PC-3 (cell line): ENCODE measurements around the gene COA1. TPM values are rescaled to one million over a fixed set of nuclear protein-coding genes. Genes with fewer than 3 reads are reported as not detected.

Source experiments
- ATAC-seq: fragments of 200-7000 bp; cut with Tn5 transposase; 2 replicates; pipeline ENCODE4 v1.9.1; 2020; ENCODE audit warnings: mild to moderate bottlenecking, moderate library complexity
- BruUV-seq: library from RNA; stranded (reverse); fragments of 400-500 nt; replicated peaks from 2 replicates; lab custom pipeline; 2021; lab: Mats Ljungman, UMichigan
- CTCF ChIA-PET: fragments of 300-600 bp; sonication (Branson Sonifier 250); formaldehyde crosslinking; loops from one replicate; lab custom pipeline; 2022; ENCODE audit warnings: antibody characterized with exemption; lab: Charles Lee
- POLR2A ChIA-PET: fragments of 300-600 bp; sonication (Branson Sonifier 250); formaldehyde crosslinking; loops from one replicate; lab custom pipeline; 2022; ENCODE audit warnings: antibody characterized with exemption; ENCODE audit not compliant: unreplicated experiment; lab: Charles Lee
- DNase-seq: peaks from one replicate; pipeline ENCODE4 v3.0.0-alpha.2; 2015
- H2AFZ ChIP-seq: fragments of 300-600 bp; sonication (generic); 2 replicates; pipeline ENCODE4 v1.6.0; 2016; ENCODE audit warnings: antibody characterized with exemption, low read length
- H3F3A ChIP-seq: fragments of 300-600 bp; sonication (generic); one replicate; pipeline ENCODE4 v1.6.0; 2017; ENCODE audit warnings: antibody characterized with exemption, low read length, control low read depth, mild to moderate bottlenecking; ENCODE audit not compliant: unreplicated experiment
- H3K27ac ChIP-seq: fragments of 300-600 bp; sonication (generic); 2 replicates; pipeline ENCODE4 v1.5.1; 2016; ENCODE audit warnings: mild to moderate bottlenecking, low read length
- H3K27me3 ChIP-seq: fragments of 300-600 bp; sonication (generic); 2 replicates; pipeline ENCODE4 v1.6.1; 2016; ENCODE audit warnings: low read length, mixed read lengths
- H3K36me3 ChIP-seq: fragments of 300-600 bp; sonication (generic); 2 replicates; pipeline ENCODE4 v1.6.1; 2016; ENCODE audit warnings: low read depth, mixed run types, low read length, mixed read lengths
- H3K4me1 ChIP-seq: fragments of 300-600 bp; sonication (generic); 2 replicates; pipeline ENCODE4 v1.5.1; 2016; ENCODE audit warnings: low read length; ENCODE audit not compliant: insufficient read depth
- H3K4me2 ChIP-seq: fragments of 300-600 bp; sonication (generic); 2 replicates; pipeline ENCODE4 v1.6.0; 2016; ENCODE audit warnings: low read length
- H3K4me3 ChIP-seq: fragments of 300-600 bp; sonication (generic); 2 replicates; pipeline ENCODE4 v1.5.1; 2016; ENCODE audit warnings: mild to moderate bottlenecking, low read length, mixed read lengths
- H3K79me2 ChIP-seq: fragments of 300-600 bp; sonication (generic); 2 replicates; pipeline ENCODE4 v1.6.1; 2017; ENCODE audit warnings: low read length, mixed read lengths
- H3K9ac ChIP-seq: fragments of 300-600 bp; sonication (generic); 2 replicates; pipeline ENCODE4 v1.6.0; 2016; ENCODE audit warnings: mild to moderate bottlenecking, low read length
- H3K9me2 ChIP-seq: fragments of 300-600 bp; sonication (generic); replicated peaks from 2 replicates; pipeline ENCODE4 v1.6.1; 2016; ENCODE audit warnings: mixed run types, low read length, mixed read lengths
- H3K9me3 ChIP-seq: fragments of 300-600 bp; sonication (generic); 2 replicates; pipeline ENCODE4 v1.6.1; 2016; ENCODE audit warnings: low read length, mixed read lengths
- H4K20me1 ChIP-seq: fragments of 300-600 bp; sonication (generic); 2 replicates; pipeline ENCODE4 v1.6.1; 2016; ENCODE audit warnings: low read length, mixed read lengths
- CTCF ChIP-seq: fragments of 300-600 bp; sonication (generic); conservative IDR thresholded peaks from 2 replicates; pipeline ENCODE4 v1.5.1; 2017; ENCODE audit warnings: antibody characterized with exemption, low read depth, mild to moderate bottlenecking, low read length
- EZH2 ChIP-seq: fragments of 300-600 bp; sonication (generic); IDR thresholded peaks from one replicate; pipeline ENCODE4 v1.6.1; 2017; ENCODE audit warnings: antibody characterized with exemption, mild to moderate bottlenecking, low read length; ENCODE audit not compliant: unreplicated experiment
- EZH2phosphoT487 ChIP-seq: fragments of 300-600 bp; sonication (generic); IDR thresholded peaks from 2 replicates; pipeline ENCODE4 v1.6.1; 2018; ENCODE audit warnings: mild to moderate bottlenecking, antibody characterized with exemption, low read length, borderline replicate concordance
- intact Hi-C: fragments of 100-400 bp; cut with micrococcal nuclease; formaldehyde crosslinking; loops from 2 replicates; pipeline ENCODE4 v1.9.0; 2023
- total RNA-seq: library from RNA; depleted of rRNA; stranded (reverse); fragments of >200 nt; gene quantifications from 2 replicates; pipeline ENCODE4 v1.2.3, GENCODE V29; 2014

COA1 gene
- total RNA-seq, 1 experiment from 2014 or later: 82.0 TPM

- peaks cover 22% of the 10 kb centered on the region; the same call in 1 of the 2 replicates for H3K4me1 ChIP-seq
- no peaks in the 10 kb centered on the region for H3K27me3 ChIP-seq
- POLR2A ChIA-PET: interaction anchor here (1.0 kb wide), 1 partner anchor 22 kb away, joined by 4 read pairs; no protein-coding TSS in a partner anchor
- H3F3A ChIP-seq: peaks cover 10% of the 10 kb centered on the region
- no peaks in the 10 kb centered on the region for H3K9me2 ChIP-seq
- peak; percentile 8; the same call in 1 of the 2 replicates for ATAC-seq
- peaks cover 77% of the 10 kb centered on the region for H3K79me2 ChIP-seq
- no peaks in the 10 kb centered on the region for H3K9me3 ChIP-seq
- no peak overlapping the region for H3K9ac ChIP-seq
- H3K4me3 ChIP-seq: no peak overlapping the region
- TF ChIP-seq EZH2phosphoT487: no peak
- no peak for TF ChIP-seq EZH2
- TF ChIP-seq CTCF: no peak
- peaks cover 75% of the 10 kb centered on the region for H3K36me3 ChIP-seq
- no peak overlapping the region for H3K27ac ChIP-seq
- CTCF ChIA-PET: interaction anchor here (1.1 kb wide), 1 partner anchor 43 kb away, joined by 3 read pairs; the partner anchor contains the start of gene STK17A
- intact Hi-C loops: no loop called here
- H4K20me1 ChIP-seq: peaks cover 5% of the 10 kb centered on the region; the same call in 1 of the 2 replicates
- H2AFZ ChIP-seq: no peak overlapping the region
- no peak overlapping the region for H3K4me2 ChIP-seq
- no peak for DNase-seq
- no TSS peak for BruUV-seq
Observed at GRCh38 chr7:43625980-43626379, 103.3 kb downstream of the COA1 start.

GRCh38 chr7:43625453-43625852 is 103.9 kb downstream of the COA1 start:
- Histone ChIP-seq H3K27ac (no peak overlapping the region), H3K9ac (no peak overlapping the region), H3K4me3 (no peak overlapping the region), H4K20me1 (peaks cover 5% of the 10 kb centered on the region; the same call in 1 of the 2 replicates), H3F3A (peaks cover 10% of the 10 kb centered on the region), H3K36me3 (peaks cover 70% of the 10 kb centered on the region), H3K9me2 (no peaks in the 10 kb centered on the region), H3K9me3 (no peaks in the 10 kb centered on the region), H3K4me2 (no peak overlapping the region), H3K27me3 (no peaks in the 10 kb centered on the region), H3K79me2 (peaks cover 77% of the 10 kb centered on the region), H3K4me1 (peaks cover 22% of the 10 kb centered on the region; the same call in 1 of the 2 replicates), H2AFZ (no peak overlapping the region)
- POLR2A ChIA-PET: no interaction called here
- CTCF ChIA-PET: interaction anchor here (1.1 kb wide), 1 partner anchor 43 kb away, joined by 3 read pairs; the partner anchor contains the start of gene STK17A
- BruUV-seq: no TSS peak
- ATAC-seq: peak; percentile 26
- DNase-seq: no peak
- TF ChIP-seq CTCF (no peak), EZH2phosphoT487 (no peak), EZH2 (no peak)
- intact Hi-C loops: no loop called here

- H3K9ac ChIP-seq: no peak overlapping the region
- intact Hi-C loops: no loop called here
- no peak overlapping the region for H3K4me2 ChIP-seq
- peaks cover 32% of the 10 kb centered on the region for H3K4me1 ChIP-seq
- peaks cover 9% of the 10 kb centered on the region; the same call in 1 of the 2 replicates for H4K20me1 ChIP-seq
- TF ChIP-seq EZH2: no peak
- no peak for TF ChIP-seq EZH2phosphoT487
- TF ChIP-seq CTCF: no peak
- H2AFZ ChIP-seq: no peak overlapping the region
- H3F3A ChIP-seq: peaks cover 10% of the 10 kb centered on the region
- DNase-seq: no peak
- no peak for ATAC-seq
- no peaks in the 10 kb centered on the region for H3K27me3 ChIP-seq
- H3K4me3 ChIP-seq: no peak overlapping the region
- no TSS peak for BruUV-seq
- H3K9me2 ChIP-seq: no peaks in the 10 kb centered on the region
- H3K9me3 ChIP-seq: no peaks in the 10 kb centered on the region
- H3K27ac ChIP-seq: no peak overlapping the region
- POLR2A ChIA-PET: no interaction called here
- peaks cover 73% of the 10 kb centered on the region for H3K36me3 ChIP-seq
- H3K79me2 ChIP-seq: peaks cover 82% of the 10 kb centered on the region
- CTCF ChIA-PET: no interaction called here
Observed at GRCh38 chr7:43624156-43624555, 105.2 kb downstream of the COA1 start.
